BJ (cell line): ENCODE data around the gene CPVL. TPM values are rescaled to one million over a fixed set of nuclear protein-coding genes. Genes with fewer than 3 reads are reported as not detected.

Experiments
- CTCF ChIA-PET: fragments of 350-600 bp; formaldehyde crosslinking; extraction: SDS; loops from one replicate; lab custom pipeline; 2021; ENCODE audit warnings: antibody characterized with exemption, inconsistent platforms; lab: Yijun Ruan, JAX
- POLR2A ChIA-PET: fragments of 300-600 bp; sonication (Branson Sonifier 250); formaldehyde crosslinking; extraction: SDS; loops from one replicate; lab custom pipeline; 2021; ENCODE audit warnings: antibody characterized with exemption; lab: Charles Lee
- DNase-seq: peaks from one replicate; pipeline ENCODE4 v3.0.0-alpha.2; 2011; ENCODE audit warnings: low read depth
- H3K27me3 ChIP-seq: 2 replicates; pipeline ENCODE4 v1.6.0; 2011; ENCODE audit warnings: low read length; ENCODE audit not compliant: control insufficient read depth, insufficient read depth
- H3K36me3 ChIP-seq: 2 replicates; pipeline ENCODE4 v1.5.1; 2011; ENCODE audit warnings: low read length; ENCODE audit not compliant: control insufficient read depth, insufficient read depth
- H3K4me3 ChIP-seq: 2 replicates; pipeline ENCODE4 v1.5.1; 2011; ENCODE audit warnings: low read depth, mild to moderate bottlenecking, control low read depth, low read length
- polyA plus RNA-seq: library from polyadenylated mRNA; depleted of rRNA; stranded (reverse); fragments of >200 nt; gene quantifications from 2 replicates; pipeline ENCODE4 v1.2.3, GENCODE V29; 2011
- TF ChIP-seq, protein P1 (sequence below): IDR thresholded peaks from 2 replicates; pipeline ENCODE4 v1.5.1; 2011; ENCODE audit warnings: low read depth, mild to moderate bottlenecking, control low read depth, inconsistent platforms, low read length, moderate library complexity; ENCODE audit not compliant: insufficient read depth

Gene CPVL
- polyA plus RNA-seq, 1 experiment = not detected

DNA sequence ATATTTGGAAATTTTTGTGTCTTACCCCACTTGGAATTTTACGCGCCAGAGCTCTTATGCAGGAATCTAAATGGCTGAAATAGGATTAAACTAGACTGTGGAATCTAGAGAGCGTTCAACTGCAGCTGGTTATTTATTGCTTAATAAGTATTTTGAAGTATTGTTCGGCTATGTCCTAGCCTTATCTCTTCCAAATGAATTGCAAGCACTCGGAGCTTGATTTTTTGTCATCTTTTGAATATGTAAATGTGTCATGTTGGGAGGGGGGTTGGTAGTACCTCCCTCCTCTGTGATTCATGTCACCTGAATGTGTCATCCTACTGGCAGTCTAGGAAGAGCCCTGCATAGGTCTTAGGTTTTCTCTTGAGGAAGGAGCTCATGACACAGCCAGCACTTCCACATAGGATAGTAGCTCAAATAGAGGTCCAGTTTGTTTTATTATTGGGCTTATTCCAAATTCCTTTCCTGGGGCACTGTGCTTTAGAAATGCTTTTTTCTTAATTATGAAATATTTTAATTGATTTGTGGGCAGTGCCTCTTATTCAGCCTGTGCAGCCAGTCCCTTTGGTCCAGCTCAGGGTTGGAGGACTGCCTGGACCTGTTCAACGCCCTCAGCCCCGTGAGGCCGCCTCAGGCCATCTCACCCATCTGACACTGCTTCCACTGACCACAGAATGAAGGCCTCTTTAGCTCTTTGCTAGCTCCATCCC, 165.7 kb downstream of the CPVL start:
- TF ChIP-seq, protein P1, sequence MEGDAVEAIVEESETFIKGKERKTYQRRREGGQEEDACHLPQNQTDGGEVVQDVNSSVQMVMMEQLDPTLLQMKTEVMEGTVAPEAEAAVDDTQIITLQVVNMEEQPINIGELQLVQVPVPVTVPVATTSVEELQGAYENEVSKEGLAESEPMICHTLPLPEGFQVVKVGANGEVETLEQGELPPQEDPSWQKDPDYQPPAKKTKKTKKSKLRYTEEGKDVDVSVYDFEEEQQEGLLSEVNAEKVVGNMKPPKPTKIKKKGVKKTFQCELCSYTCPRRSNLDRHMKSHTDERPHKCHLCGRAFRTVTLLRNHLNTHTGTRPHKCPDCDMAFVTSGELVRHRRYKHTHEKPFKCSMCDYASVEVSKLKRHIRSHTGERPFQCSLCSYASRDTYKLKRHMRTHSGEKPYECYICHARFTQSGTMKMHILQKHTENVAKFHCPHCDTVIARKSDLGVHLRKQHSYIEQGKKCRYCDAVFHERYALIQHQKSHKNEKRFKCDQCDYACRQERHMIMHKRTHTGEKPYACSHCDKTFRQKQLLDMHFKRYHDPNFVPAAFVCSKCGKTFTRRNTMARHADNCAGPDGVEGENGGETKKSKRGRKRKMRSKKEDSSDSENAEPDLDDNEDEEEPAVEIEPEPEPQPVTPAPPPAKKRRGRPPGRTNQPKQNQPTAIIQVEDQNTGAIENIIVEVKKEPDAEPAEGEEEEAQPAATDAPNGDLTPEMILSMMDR = no peak
- no peaks in the 10 kb centered on the region for H3K36me3 ChIP-seq
- H3K27me3 ChIP-seq = no peaks in the 10 kb centered on the region
- ChIA-PET POLR2A (interaction anchor here (0.6 kb wide), 1 partner anchor 111 kb away, joined by 3 read pairs; no protein-coding TSS in a partner anchor), CTCF (interaction anchor here (1.2 to 7.0 kb wide), 7 partner anchors 23 to 126 kb away, joined by 3 to 38 read pairs (median 5); partner anchors contain the start of gene TRIL)
- DNase-seq = no peak
- H3K4me3 ChIP-seq = no peak overlapping the region

DNA sequence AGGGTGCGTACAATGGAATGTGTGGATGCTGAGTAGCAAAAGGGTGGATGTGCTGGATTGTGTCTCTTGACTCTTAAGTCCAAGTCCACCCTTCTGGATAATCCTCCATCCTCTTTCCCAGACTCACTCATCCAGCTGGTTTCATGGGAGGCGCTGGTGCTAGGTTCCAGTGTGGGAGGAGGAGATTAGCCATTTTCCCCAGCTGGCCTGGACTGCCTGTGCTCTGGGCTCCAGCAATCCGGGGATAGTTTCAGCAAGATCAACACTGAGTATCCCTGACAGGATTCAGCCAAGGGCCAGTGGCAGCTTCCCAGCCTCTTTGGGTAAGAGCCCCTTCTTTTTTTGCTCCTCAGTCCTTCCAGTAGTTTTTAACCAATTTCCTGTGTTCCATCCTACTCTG, 166.6 kb downstream of the CPVL start:
- POLR2A ChIA-PET = no interaction called here
- Histone ChIP-seq H3K4me3 (no peak overlapping the region), H3K27me3 (no peaks in the 10 kb centered on the region), H3K36me3 (no peaks in the 10 kb centered on the region)
- DNase-seq = no peak
- CTCF ChIA-PET = interaction anchor here (1.2 to 7.0 kb wide), 5 partner anchors 10 to 127 kb away, joined by 4 to 38 read pairs (median 6); partner anchors contain the start of gene TRIL
- TF ChIP-seq, protein P1 = no peak

DNA sequence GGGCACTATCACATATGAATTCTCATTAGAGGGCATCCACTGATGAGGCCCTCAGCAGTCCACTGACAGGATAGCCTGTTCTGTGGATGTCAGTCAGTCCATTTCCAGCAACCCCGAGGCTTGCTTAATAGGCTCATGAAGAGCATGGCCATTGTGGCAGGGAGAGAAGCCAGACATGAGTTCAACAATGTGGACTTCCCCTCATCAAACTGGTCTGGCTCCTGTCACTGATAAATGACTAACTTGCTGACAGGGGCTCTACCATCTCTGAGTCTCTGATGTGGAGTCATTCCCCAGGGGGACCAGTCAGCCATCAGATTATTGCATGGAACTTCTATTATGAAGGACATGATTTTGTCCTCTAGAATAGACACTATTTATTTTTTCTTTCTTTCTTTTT, 168.5 kb downstream of the CPVL start:
- CTCF ChIA-PET = interaction anchor here (2.5 kb wide), 1 partner anchor 12 kb away, joined by 6 read pairs; no protein-coding TSS in a partner anchor
- POLR2A ChIA-PET = no interaction called here

DNA sequence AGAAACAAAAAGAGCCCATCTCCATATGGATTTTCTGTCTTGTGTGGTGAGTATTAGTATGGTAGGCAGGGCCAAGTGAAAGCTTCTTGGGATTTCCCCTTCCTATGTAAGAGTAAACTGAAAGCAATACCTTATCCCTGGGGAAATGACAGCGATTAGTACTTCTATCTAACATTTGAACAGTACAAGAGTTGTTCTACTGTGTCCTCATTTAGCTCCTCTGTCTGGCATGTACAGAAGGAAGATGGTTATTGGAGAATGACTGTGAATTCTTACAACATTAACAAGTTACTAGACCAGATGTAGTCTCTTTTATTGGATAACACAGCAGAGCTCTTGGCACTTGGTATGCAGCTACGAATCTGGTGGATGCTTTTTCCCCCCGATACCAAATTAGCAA, 170.3 kb downstream of the CPVL start:
- CTCF ChIA-PET = interaction anchor here (0.8 kb wide), 1 partner anchor 15 kb away, joined by 3 read pairs; no protein-coding TSS in a partner anchor
- no peaks in the 10 kb centered on the region for H3K27me3 ChIP-seq
- H3K4me3 ChIP-seq = no peak overlapping the region
- TF ChIP-seq, protein P1 = no peak
- POLR2A ChIA-PET = no interaction called here
- no peak for DNase-seq
- H3K36me3 ChIP-seq = no peaks in the 10 kb centered on the region

More for the DNA sequence above, 168.5 kb downstream of the CPVL start:
- Histone ChIP-seq H3K27me3 (no peaks in the 10 kb centered on the region), H3K36me3 (no peaks in the 10 kb centered on the region), H3K4me3 (no peak overlapping the region)
- no peak for DNase-seq
- TF ChIP-seq, protein P1 = no peak

DNA sequence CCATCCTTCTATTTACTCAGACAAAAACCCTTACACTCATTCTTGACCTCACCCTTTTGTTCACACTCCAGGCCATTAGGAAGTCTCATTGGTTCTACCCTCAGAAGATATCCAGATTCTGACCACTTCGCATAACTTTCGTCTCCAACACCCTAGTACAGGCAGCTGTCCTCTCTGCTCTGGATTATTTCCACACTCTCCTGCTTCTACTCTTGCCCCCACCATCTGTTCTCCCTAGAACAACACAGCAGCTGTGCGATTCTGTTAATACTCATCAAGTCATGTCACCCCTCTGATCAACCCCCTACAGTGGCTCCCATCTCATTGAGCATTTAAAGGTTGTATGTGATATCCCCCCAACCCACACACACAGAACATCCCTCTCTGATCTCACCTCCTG, 172.7 kb downstream of the CPVL start:
- Histone ChIP-seq H3K4me3 (no peak overlapping the region), H3K27me3 (no peaks in the 10 kb centered on the region), H3K36me3 (no peaks in the 10 kb centered on the region)
- TF ChIP-seq, protein P1 = no peak
- POLR2A ChIA-PET = no interaction called here
- DNase-seq = no peak
- CTCF ChIA-PET = no interaction called here
